Measurements from ENCODE around the gene SPART.

DNA sequence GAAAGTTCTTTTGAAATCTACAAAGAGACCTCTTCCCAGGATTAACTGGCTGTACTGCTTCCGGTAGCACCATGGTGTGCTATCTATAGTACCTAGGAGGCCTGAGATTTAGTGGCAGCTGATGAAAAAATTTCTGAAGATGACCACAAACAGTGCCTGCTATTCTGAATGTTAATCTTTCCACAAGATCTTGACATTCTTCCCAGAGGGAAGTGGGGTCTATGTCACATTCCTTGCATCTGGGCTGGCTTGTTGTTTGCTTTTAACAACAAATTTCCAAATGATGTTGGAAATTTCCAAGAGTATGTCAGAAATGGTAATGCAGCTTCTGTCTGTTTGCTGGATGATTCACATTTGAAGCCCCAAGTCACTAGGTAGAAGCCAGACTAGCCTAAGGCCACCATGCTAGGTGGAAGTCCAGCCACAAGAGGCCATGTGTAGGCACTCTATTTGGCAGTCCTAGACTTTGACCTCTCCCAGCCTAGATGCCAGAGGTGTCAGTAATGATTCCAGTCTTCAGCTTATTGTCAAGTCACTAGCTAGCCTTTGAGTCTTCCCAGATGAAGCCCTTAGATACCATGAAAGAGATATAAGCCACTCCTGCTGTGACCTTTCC, 22.1 kb downstream of the SPART start:
- TF ChIP-seq, protein P1, sequence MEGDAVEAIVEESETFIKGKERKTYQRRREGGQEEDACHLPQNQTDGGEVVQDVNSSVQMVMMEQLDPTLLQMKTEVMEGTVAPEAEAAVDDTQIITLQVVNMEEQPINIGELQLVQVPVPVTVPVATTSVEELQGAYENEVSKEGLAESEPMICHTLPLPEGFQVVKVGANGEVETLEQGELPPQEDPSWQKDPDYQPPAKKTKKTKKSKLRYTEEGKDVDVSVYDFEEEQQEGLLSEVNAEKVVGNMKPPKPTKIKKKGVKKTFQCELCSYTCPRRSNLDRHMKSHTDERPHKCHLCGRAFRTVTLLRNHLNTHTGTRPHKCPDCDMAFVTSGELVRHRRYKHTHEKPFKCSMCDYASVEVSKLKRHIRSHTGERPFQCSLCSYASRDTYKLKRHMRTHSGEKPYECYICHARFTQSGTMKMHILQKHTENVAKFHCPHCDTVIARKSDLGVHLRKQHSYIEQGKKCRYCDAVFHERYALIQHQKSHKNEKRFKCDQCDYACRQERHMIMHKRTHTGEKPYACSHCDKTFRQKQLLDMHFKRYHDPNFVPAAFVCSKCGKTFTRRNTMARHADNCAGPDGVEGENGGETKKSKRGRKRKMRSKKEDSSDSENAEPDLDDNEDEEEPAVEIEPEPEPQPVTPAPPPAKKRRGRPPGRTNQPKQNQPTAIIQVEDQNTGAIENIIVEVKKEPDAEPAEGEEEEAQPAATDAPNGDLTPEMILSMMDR (conservative IDR thresholded peaks at IDR 0.05; ENCODE audit: low read depth, low read length) = no peak
- TF ChIP-seq EZH2 (IDR thresholded peaks at IDR 0.05; ENCODE audit: borderline replicate concordance, low read depth, low read length, poor library complexity, severe bottlenecking) = no peak
